Thyroid gland (tissue), 4 donors: ENCODE results near the gene OMD. TPM values are rescaled to one million over a fixed set of nuclear protein-coding genes. Genes with fewer than 3 reads are reported as not detected.

Experiments
- DNase-seq, 2 donors: peaks; one replicate each; pipeline ENCODE4 v3.0.0-alpha.2; 2019
- H3K27ac ChIP-seq, 3 donors: fragments of 200-600 bp; sonication (generic); 1 replicate in 2 of 3; 2 replicates in 1 of 3; pipeline ENCODE4 v1.5.1; 2016 to 2019; ENCODE audit warnings: mild to moderate bottlenecking in 1 of 3, moderate library complexity in 1 of 3
- H3K27me3 ChIP-seq: fragments of 200-600 bp; sonication (generic); one replicate; pipeline ENCODE4 v1.5.1; 2019
- H3K36me3 ChIP-seq, 2 donors: fragments of 200-600 bp; sonication (generic); one replicate each; pipeline ENCODE4 v1.5.1; 2016 to 2019
- H3K4me1 ChIP-seq, 2 donors: fragments of 200-600 bp; sonication (generic); one replicate each; pipeline ENCODE4 v1.5.1; 2017 to 2019
- H3K4me3 ChIP-seq, 3 donors: fragments of 200-600 bp; sonication (generic); replicated peaks in 1 of 3; 1 replicate in 2 of 3; 2 replicates in 1 of 3; pipeline ENCODE4 v1.5.1; 2016; ENCODE audit warnings: mild to moderate bottlenecking in 1 of 3
- H3K9me3 ChIP-seq: fragments of 200-600 bp; sonication (generic); one replicate; pipeline ENCODE4 v1.5.1; 2017
- CTCF ChIP-seq, 6 experiments: fragments of 200-600 bp in 3 of 6; fragments of 450-650 bp in 3 of 6; sonication (generic) in 3 of 6; IDR thresholded peaks; one replicate each; pipeline ENCODE4 v1.5.1; 2016 to 2019; ENCODE audit warnings: antibody characterized with exemption in 6 of 6, mild to moderate bottlenecking in 2 of 6, inconsistent platforms in 1 of 6, moderate library complexity in 1 of 6
- POLR2A ChIP-seq, 2 donors: fragments of 450-650 bp; IDR thresholded peaks; one replicate each; pipeline ENCODE4 v1.6.1; 2017; ENCODE audit warnings: antibody characterized with exemption in 2 of 2, mild to moderate bottlenecking in 2 of 2, moderate library complexity in 1 of 2
- WGBS, 2 donors: methylation state at CpG; one replicate each; pipeline ENCODE4 v1.1.5; 2017; 5-methylcytosine and 5-hydroxymethylcytosine counted together
- intact Hi-C: fragments of 100-400 bp; cut with DNase I; formaldehyde crosslinking; loops from one replicate; pipeline ENCODE4 v1.15.1; 2023
- total RNA-seq, 4 donors: library from RNA; depleted of rRNA; stranded (reverse); fragments of >200 nt; gene quantifications; one replicate each; pipeline ENCODE4 v1.2.3, GENCODE V29; 2016

The OMD gene
- total RNA-seq, 4 donors from 2014 or later, result 6.0 to 52.4 (median 16.6) TPM

DNA sequence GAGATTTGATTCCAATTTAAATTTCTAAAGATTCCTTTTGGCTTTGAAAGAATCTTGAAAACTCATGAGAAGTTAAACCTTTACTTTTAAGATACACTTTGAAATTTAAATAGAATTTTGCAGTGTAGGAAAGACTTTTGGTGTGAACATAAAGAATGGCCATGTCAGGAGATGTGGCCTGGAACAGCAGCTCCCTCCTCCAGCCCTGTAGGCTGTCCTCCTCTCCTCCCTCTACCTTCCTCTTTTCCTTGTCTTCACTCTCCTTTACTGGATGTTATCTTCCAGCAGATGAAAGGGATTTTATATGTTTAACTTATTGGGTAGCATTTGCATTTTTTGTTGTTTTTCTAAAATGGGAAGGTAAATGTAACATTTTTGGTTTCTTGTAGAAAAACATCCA, 39.1 kb upstream of the OMD start:
- Histone ChIP-seq H3K36me3 (no peaks in the 10 kb centered on the region), H3K4me3 (no peak overlapping the region), H3K4me1 (no peaks in the 10 kb centered on the region), H3K27me3 (no peaks in the 10 kb centered on the region), H3K27ac (no peak overlapping the region), H3K9me3 (no peaks in the 10 kb centered on the region)
- TF ChIP-seq POLR2A (IDR thresholded peaks at IDR 0.05) (no peak), CTCF (IDR thresholded peaks at IDR 0.05) (no peak)
- intact Hi-C loops, result no loop called here
- DNase-seq, result no peak

GRCh38 chr9:92457576-92457975, 33.3 kb upstream of the OMD start:
- H3K4me1 ChIP-seq, result no peaks in the 10 kb centered on the region
- no peaks in the 10 kb centered on the region for H3K9me3 ChIP-seq
- no peaks in the 10 kb centered on the region for H3K36me3 ChIP-seq
- TF ChIP-seq POLR2A (IDR thresholded peaks at IDR 0.05) (no peak), CTCF (IDR thresholded peaks at IDR 0.05) (no peak)
- H3K27ac ChIP-seq, result no peak overlapping the region
- intact Hi-C loops, result no loop called here
- H3K27me3 ChIP-seq, result no peaks in the 10 kb centered on the region
- 96 to 97% methylated on average over 4 of the region's 4 CpGs for WGBS, 2 donors
- no peak overlapping the region for H3K4me3 ChIP-seq
- no peak for DNase-seq

DNA sequence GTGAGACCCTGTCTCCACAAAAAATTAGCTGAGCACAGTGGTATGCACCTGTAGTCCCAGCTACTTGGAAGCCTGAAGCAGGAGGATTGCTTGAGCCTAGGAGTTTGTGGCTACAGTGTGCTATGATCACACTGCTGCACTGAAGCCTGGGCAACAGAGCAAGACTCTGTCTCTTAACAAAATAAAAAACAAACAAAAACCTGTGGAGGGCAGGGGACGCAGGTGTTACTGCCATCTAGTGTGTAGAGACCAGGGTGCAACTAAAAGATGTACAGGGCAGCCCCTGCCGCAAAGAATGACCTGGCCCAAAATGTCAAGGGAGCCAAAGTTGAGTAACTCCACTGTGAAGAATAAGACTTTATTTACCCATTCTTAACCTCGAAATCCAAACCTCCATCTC, 30.9 kb upstream of the OMD start:
- H3K27ac ChIP-seq, result no peak overlapping the region
- no peak for DNase-seq
- no peaks in the 10 kb centered on the region for H3K9me3 ChIP-seq
- H3K4me1 ChIP-seq, result no peaks in the 10 kb centered on the region
- no peak overlapping the region for H3K4me3 ChIP-seq
- WGBS, 2 donors, result 70 to 85% methylated on average over 3 of the region's 3 CpGs
- H3K36me3 ChIP-seq, result no peaks in the 10 kb centered on the region
- no peak for TF ChIP-seq CTCF (IDR thresholded peaks at IDR 0.05)
- no peak for TF ChIP-seq POLR2A (IDR thresholded peaks at IDR 0.05)
- H3K27me3 ChIP-seq, result no peaks in the 10 kb centered on the region
- intact Hi-C loops, result no loop called here

- peaks cover 0 to 7% of the 10 kb centered on the region in 2 donors for H3K4me1 ChIP-seq
- TF ChIP-seq CTCF (IDR thresholded peaks at IDR 0.05) (no peak), POLR2A (IDR thresholded peaks at IDR 0.05) (no peak)
- no peaks in the 10 kb centered on the region for H3K27me3 ChIP-seq
- H3K27ac ChIP-seq, result no peak overlapping the region
- H3K36me3 ChIP-seq, result no peaks in the 10 kb centered on the region
- H3K9me3 ChIP-seq, result no peaks in the 10 kb centered on the region
- intact Hi-C loops, result no loop called here
- DNase-seq, result no peak
- H3K4me3 ChIP-seq, result no peak overlapping the region
These were observed 22.3 kb upstream of the OMD start for GRCh38 chr9:92446536-92446935.

- no peaks in the 10 kb centered on the region for H3K36me3 ChIP-seq
- intact Hi-C loops, result no loop called here
- WGBS, 2 donors, result 67% methylated on average over 1 of the region's 4 CpGs; no CpG with 5 or more reads in 1 of the 2 donors
These were observed 20.6 kb upstream of the OMD start for GRCh38 chr9:92444841-92445240.

More at GRCh38 chr9:92444841-92445240, 20.6 kb upstream of the OMD start:
- no peaks in the 10 kb centered on the region for H3K9me3 ChIP-seq
- TF ChIP-seq POLR2A (IDR thresholded peaks at IDR 0.05) (no peak), CTCF (IDR thresholded peaks at IDR 0.05) (no peak)
- DNase-seq, result peak; percentile 56 to 60
- H3K27ac ChIP-seq, result no peak overlapping the region
- no peak overlapping the region for H3K4me3 ChIP-seq
- peaks cover 0 to 7% of the 10 kb centered on the region in 2 donors for H3K4me1 ChIP-seq
- no peaks in the 10 kb centered on the region for H3K27me3 ChIP-seq
